ENCODE measurements around the gene SLC52A1.

SLC52A1 gene

DNA sequence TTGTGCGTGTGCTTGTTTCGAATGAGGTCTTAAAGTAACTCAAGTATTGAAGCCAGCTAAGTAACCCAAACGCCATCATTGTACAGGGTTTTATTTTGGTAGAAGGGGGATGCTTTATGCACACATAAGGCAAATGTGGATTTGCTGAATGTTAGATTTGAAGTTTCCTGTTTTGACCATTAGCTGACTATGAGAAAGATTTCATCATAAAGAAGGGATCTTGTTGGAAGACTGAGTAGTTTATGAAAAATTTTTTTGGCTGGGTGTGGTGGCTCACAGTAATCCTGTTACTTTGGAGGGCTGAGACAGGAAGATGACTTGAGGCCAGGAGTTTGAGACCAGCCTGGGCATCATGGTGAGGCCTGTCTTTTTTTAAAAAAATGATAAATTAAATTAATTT, 33.0 kb upstream of the SLC52A1 start:
- H3K9me3 ChIP-seq (replicated peaks; ENCODE audit: insufficient read depth, low read length): no peaks in the 10 kb centered on the region
- H2AFZ ChIP-seq (ENCODE audit: low read length): no peak overlapping the region
- H3K4me1 ChIP-seq (ENCODE audit: low read length): no peaks in the 10 kb centered on the region
- no peak overlapping the region for H3K27ac ChIP-seq (ENCODE audit: low read length)
- no peaks in the 10 kb centered on the region for H3F3A ChIP-seq (ENCODE audit: insufficient read depth, low read length)
- no peak overlapping the region for H3K9ac ChIP-seq (ENCODE audit: low read length)
- DNase-seq: no peak
- H4K20me1 ChIP-seq (ENCODE audit: insufficient read depth, low read length): no peaks in the 10 kb centered on the region
- no peaks in the 10 kb centered on the region for H3K79me2 ChIP-seq (ENCODE audit: low read length)
- no peaks in the 10 kb centered on the region for H3K36me3 ChIP-seq (replicated peaks; ENCODE audit: insufficient read depth, low read length)
- no peaks in the 10 kb centered on the region for H3K9me2 ChIP-seq (replicated peaks; ENCODE audit: insufficient read depth, low read length)
- H3K27me3 ChIP-seq (replicated peaks; ENCODE audit: insufficient read depth, low read length): no peaks in the 10 kb centered on the region
- TF ChIP-seq EZH2 (optimal IDR thresholded peaks at IDR 0.05; ENCODE audit: low read depth, low read length) (no peak), EZH2phosphoT487 (IDR thresholded peaks at IDR 0.05; ENCODE audit: low read length) (no peak)
- TF ChIP-seq, protein P1, sequence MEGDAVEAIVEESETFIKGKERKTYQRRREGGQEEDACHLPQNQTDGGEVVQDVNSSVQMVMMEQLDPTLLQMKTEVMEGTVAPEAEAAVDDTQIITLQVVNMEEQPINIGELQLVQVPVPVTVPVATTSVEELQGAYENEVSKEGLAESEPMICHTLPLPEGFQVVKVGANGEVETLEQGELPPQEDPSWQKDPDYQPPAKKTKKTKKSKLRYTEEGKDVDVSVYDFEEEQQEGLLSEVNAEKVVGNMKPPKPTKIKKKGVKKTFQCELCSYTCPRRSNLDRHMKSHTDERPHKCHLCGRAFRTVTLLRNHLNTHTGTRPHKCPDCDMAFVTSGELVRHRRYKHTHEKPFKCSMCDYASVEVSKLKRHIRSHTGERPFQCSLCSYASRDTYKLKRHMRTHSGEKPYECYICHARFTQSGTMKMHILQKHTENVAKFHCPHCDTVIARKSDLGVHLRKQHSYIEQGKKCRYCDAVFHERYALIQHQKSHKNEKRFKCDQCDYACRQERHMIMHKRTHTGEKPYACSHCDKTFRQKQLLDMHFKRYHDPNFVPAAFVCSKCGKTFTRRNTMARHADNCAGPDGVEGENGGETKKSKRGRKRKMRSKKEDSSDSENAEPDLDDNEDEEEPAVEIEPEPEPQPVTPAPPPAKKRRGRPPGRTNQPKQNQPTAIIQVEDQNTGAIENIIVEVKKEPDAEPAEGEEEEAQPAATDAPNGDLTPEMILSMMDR (IDR thresholded peaks at IDR 0.05; ENCODE audit: low read length): no peak
- H3K4me2 ChIP-seq (ENCODE audit: low read depth, low read length): no peak overlapping the region
- no peak overlapping the region for H3K4me3 ChIP-seq (ENCODE audit: low read length)

DNA sequence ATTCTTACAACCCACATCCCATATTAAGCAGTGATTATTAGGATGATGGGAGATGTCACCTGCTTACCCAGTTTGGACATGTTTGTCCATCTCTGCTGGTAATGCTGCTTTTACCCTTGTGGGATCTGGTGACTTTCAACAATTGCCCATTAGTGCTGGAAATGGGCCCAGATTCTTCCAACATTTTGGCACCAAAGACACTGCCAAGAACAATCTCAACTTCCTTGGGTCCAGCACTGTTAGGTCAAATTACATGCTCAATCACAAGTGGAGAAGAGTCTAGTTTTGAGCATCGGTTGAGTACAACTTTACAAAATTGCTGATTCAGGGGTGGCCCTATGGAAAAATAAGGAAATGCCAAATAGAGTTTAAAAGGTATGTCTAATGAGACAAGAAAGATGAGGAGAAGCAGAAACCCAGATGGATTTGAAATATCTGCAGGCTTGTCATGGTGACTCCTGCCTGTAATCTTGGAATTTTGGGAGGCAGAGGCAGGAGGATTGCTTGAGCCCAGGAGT, 30.1 kb upstream of the SLC52A1 start:
- H3K36me3 ChIP-seq (replicated peaks; ENCODE audit: insufficient read depth, low read length): no peaks in the 10 kb centered on the region
- no peak for DNase-seq
- no peaks in the 10 kb centered on the region for H3K79me2 ChIP-seq (ENCODE audit: low read length)
- H3K4me2 ChIP-seq (ENCODE audit: low read depth, low read length): no peak overlapping the region
- H3F3A ChIP-seq (ENCODE audit: insufficient read depth, low read length): no peaks in the 10 kb centered on the region
- H3K4me3 ChIP-seq (ENCODE audit: low read length): no peak overlapping the region
- no peaks in the 10 kb centered on the region for H3K27me3 ChIP-seq (replicated peaks; ENCODE audit: insufficient read depth, low read length)
- no peaks in the 10 kb centered on the region for H3K9me3 ChIP-seq (replicated peaks; ENCODE audit: insufficient read depth, low read length)
- no peaks in the 10 kb centered on the region for H4K20me1 ChIP-seq (ENCODE audit: insufficient read depth, low read length)
- TF ChIP-seq, protein P1 (IDR thresholded peaks at IDR 0.05; ENCODE audit: low read length): no peak
- TF ChIP-seq EZH2 (optimal IDR thresholded peaks at IDR 0.05; ENCODE audit: low read depth, low read length) (no peak), EZH2phosphoT487 (IDR thresholded peaks at IDR 0.05; ENCODE audit: low read length) (no peak)
- H3K4me1 ChIP-seq (ENCODE audit: low read length): no peaks in the 10 kb centered on the region
- H3K9me2 ChIP-seq (replicated peaks; ENCODE audit: insufficient read depth, low read length): no peaks in the 10 kb centered on the region
- H3K27ac ChIP-seq (ENCODE audit: low read length): no peak overlapping the region
- no peak overlapping the region for H3K9ac ChIP-seq (ENCODE audit: low read length)
- H2AFZ ChIP-seq (ENCODE audit: low read length): no peak overlapping the region

DNA sequence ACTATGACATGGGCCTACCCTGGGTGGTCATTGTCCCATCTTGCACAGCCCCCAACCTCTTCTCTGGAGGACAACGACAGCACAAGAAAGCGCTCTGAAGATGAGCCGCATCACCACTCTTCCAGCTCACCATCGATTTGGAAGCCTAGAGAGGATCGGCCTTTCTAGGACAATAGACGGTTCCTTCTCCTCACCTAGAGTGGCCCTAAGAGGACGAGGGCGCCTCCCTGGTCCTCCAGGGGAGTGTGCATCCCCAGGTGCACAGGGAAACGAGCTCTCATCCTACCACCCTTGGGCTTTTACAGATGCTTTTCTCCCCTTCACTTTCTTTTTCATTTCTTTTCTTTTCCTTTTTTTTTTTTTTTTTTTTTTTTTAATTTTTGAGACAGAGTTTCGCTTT, 20.3 kb upstream of the SLC52A1 start:
- H3K4me2 ChIP-seq (ENCODE audit: low read depth, low read length): no peak overlapping the region
- H3K36me3 ChIP-seq (replicated peaks; ENCODE audit: insufficient read depth, low read length): no peaks in the 10 kb centered on the region
- no peaks in the 10 kb centered on the region for H3F3A ChIP-seq (ENCODE audit: insufficient read depth, low read length)
- H2AFZ ChIP-seq (ENCODE audit: low read length): no peak overlapping the region
- no peaks in the 10 kb centered on the region for H3K9me3 ChIP-seq (replicated peaks; ENCODE audit: insufficient read depth, low read length)
- H3K9ac ChIP-seq (ENCODE audit: low read length): no peak overlapping the region
- DNase-seq: no peak
- no peaks in the 10 kb centered on the region for H3K9me2 ChIP-seq (replicated peaks; ENCODE audit: insufficient read depth, low read length)
- no peak overlapping the region for H3K4me3 ChIP-seq (ENCODE audit: low read length)
- no peak overlapping the region for H3K27ac ChIP-seq (ENCODE audit: low read length)
- H3K27me3 ChIP-seq (replicated peaks; ENCODE audit: insufficient read depth, low read length): no peaks in the 10 kb centered on the region
- no peak for TF ChIP-seq EZH2 (optimal IDR thresholded peaks at IDR 0.05; ENCODE audit: low read depth, low read length)
- no peak for TF ChIP-seq EZH2phosphoT487 (IDR thresholded peaks at IDR 0.05; ENCODE audit: low read length)
- H3K79me2 ChIP-seq (ENCODE audit: low read length): no peaks in the 10 kb centered on the region
- H3K4me1 ChIP-seq (ENCODE audit: low read length): no peaks in the 10 kb centered on the region
- H4K20me1 ChIP-seq (ENCODE audit: insufficient read depth, low read length): no peaks in the 10 kb centered on the region

DNA sequence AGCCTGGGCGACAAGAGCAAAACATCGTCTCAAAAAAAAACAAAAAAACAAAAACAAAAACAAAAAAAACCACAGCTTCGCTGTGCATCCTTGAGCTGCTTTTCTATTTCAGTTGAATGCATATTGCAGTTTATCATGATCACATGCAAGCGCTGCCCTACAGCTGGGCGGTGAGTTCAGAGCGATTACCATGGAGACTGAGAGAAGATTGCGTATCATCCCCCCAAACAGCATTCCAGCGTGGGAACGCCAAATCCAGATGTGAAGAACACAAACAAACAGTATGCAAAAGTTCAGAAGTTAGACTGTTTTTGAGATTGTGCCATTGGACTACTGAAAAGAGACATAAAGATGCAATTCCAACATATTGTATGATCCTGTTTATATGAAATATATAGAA, 15.1 kb upstream of the SLC52A1 start:
- Histone ChIP-seq H3K79me2 (ENCODE audit: low read length) (no peaks in the 10 kb centered on the region), H3K27me3 (replicated peaks; ENCODE audit: insufficient read depth, low read length) (no peaks in the 10 kb centered on the region), H3K4me2 (ENCODE audit: low read depth, low read length) (no peak overlapping the region), H4K20me1 (ENCODE audit: insufficient read depth, low read length) (no peaks in the 10 kb centered on the region), H3F3A (ENCODE audit: insufficient read depth, low read length) (no peaks in the 10 kb centered on the region), H3K9me3 (replicated peaks; ENCODE audit: insufficient read depth, low read length) (no peaks in the 10 kb centered on the region), H3K4me1 (ENCODE audit: low read length) (no peaks in the 10 kb centered on the region), H3K36me3 (replicated peaks; ENCODE audit: insufficient read depth, low read length) (no peaks in the 10 kb centered on the region), H3K9ac (ENCODE audit: low read length) (no peak overlapping the region), H3K9me2 (replicated peaks; ENCODE audit: insufficient read depth, low read length) (no peaks in the 10 kb centered on the region), H2AFZ (ENCODE audit: low read length) (no peak overlapping the region), H3K4me3 (ENCODE audit: low read length) (no peak overlapping the region), H3K27ac (ENCODE audit: low read length) (no peak overlapping the region)
- TF ChIP-seq, protein P1 (IDR thresholded peaks at IDR 0.05; ENCODE audit: low read length): no peak
- TF ChIP-seq EZH2 (optimal IDR thresholded peaks at IDR 0.05; ENCODE audit: low read depth, low read length) (no peak), EZH2phosphoT487 (IDR thresholded peaks at IDR 0.05; ENCODE audit: low read length) (no peak)
- no peak for DNase-seq
